ENCODE measurements around the gene PLXDC2.
A peak's percentile ranks its signal among the peaks of the same experiment; 100 is the strongest.
"Not testable (repeated sequence)": the region's sequence is repeated elsewhere in the genome, so short reads cannot be mapped to it uniquely, and the experiment has no call there.

The PLXDC2 gene

DNA sequence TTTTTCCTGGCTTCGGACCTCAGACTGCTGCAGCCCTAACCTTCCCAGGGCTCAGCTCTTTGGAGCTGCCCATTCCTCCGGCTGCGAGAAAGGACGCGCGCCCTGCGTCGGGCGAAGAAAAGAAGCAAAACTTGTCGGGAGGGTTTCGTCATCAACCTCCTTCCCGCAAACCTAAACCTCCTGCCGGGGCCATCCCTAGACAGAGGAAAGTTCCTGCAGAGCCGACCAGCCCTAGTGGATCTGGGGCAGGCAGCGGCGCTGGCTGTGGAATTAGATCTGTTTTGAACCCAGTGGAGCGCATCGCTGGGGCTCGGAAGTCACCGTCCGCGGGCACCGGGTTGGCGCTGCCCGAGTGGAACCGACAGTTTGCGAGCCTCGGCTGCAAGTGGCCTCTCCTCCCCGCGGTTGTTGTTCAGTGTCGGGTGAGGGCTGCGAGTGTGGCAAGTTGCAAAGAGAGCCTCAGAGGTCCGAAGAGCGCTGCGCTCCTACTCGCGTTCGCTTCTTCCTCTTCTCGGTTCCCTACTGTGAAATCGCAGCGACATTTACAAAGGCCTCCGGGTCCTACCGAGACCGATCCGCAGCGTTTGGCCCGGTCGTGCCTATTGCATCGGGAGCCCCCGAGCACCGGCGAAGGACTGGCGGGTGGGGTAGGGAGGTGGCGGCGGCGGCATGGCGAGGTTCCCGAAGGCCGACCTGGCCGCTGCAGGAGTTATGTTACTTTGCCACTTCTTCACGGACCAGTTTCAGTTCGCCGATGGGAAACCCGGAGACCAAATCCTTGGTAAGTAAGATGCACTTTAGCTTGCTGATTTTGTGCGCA lies at the start of gene PLXDC2:
Gene PLXDC2, plus strand, starts transcription at position 22 of the 820 bp plus-strand sequence.
- DNase-seq, result peak; percentile 78

GRCh38 chr10:19767876-19768275 lies 48.4 kb upstream of the PLXDC2 start:
- DNase-seq, result no peak

DNA sequence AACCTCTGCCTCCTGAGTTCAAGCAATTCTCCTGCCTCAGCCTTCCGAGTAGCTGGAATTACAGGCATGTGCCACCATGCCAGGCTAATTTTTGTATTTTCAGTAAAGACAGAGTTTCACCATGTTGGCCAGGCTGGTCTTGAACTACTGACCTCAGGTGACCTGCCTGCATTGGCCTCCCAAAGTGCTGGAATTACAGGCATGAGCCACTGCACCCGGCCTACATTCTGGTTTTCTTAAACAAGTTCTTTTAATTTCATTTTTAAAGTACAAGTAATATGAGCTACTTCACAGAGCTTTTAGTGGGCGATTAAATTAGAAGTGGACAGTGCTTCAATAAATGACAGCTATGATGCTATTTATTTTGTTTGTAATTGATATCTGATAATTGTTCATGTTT lies 46.4 kb upstream of the PLXDC2 start:
- not testable (repeated sequence) for DNase-seq

- DNase-seq, result peak; percentile 44
Measured at GRCh38 chr10:19772972-19773371, 43.3 kb upstream of the PLXDC2 start.

- DNase-seq, result peak; percentile 72
Measured at GRCh38 chr10:19775296-19775695, 40.9 kb upstream of the PLXDC2 start.

GRCh38 chr10:19777806-19778205 lies 38.4 kb upstream of the PLXDC2 start:
- DNase-seq, result no peak

- DNase-seq, result no peak
Measured at GRCh38 chr10:19778996-19779395, 37.2 kb upstream of the PLXDC2 start.

DNA sequence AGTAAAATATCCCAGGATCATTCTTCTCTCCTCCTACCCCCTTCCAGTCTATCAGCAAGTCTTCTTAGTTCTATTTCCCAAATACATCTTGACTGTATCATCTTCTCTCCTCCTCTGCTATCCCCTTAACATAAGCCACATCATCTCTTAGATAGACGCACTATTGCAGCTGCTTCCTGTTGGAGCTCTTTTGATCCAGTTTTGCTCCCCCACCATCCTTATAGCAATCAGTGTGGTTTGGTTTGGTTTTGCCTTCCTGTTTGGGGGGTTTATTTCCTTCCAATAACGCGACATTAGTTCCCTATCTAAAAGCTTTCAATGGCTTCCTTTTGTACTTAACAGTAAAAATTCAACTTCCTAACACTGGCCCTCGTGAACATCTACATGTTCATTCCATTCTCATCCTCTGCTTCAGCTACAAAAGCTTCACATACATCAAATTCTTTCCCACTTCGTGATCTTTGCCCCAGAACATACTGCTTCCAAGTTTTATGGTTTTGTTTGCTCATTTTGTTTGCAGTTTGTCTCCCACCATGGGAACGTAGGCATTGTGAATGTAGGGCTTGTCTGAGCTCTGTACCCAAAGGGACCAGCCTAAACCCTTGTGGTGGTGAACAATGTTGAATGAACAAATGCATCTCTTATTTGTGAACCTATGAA lies 33.7 kb upstream of the PLXDC2 start:
- DNase-seq, result peak; percentile 22

- DNase-seq, result no peak
Measured at GRCh38 chr10:19783721-19784120, 32.5 kb upstream of the PLXDC2 start.

DNA sequence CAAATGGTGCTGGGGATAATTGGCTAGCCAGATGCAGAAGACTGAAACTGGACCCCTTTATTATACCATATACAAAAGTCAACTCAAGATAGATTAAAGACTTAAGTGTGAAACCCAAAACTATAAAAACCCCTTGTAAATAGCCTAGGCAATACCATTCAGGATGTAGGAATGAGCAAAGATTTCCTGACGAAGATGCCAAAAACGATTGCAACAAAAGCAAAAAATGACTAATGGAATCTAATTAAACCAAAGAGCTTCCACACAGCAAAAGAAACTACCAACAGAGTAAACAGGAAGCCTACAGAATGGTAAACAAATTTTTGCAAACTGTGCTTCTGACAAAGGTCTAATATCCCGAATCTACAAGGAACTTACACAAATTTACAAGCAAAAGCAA lies 30.9 kb upstream of the PLXDC2 start:
- DNase-seq, result no peak

- peak; percentile 89 for DNase-seq
Measured at GRCh38 chr10:19788075-19788686, 28.1 kb upstream of the PLXDC2 start.

- no peak for DNase-seq
Measured at GRCh38 chr10:19788902-19789301, 27.3 kb upstream of the PLXDC2 start.

- no peak for DNase-seq
Measured at GRCh38 chr10:19789607-19790006, 26.6 kb upstream of the PLXDC2 start.

DNA sequence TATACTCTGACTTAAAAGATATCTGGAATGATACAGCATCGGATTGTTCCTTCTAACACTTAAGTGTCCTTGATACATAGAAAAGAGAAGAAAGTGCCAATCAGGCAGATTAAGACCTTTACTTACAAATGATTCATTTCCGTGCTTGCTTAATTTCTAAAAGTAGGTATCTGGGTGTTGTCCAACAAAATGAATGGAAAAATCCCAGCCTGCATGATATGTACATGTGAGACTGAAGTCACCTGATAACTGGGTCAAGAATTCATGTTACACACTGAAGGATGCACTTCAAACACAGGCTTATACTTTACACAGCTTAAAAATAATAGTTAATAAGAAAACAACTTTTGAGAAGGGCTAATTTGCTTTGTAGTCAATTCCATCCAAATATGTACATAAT lies 25.2 kb upstream of the PLXDC2 start:
- DNase-seq, result no peak

DNA sequence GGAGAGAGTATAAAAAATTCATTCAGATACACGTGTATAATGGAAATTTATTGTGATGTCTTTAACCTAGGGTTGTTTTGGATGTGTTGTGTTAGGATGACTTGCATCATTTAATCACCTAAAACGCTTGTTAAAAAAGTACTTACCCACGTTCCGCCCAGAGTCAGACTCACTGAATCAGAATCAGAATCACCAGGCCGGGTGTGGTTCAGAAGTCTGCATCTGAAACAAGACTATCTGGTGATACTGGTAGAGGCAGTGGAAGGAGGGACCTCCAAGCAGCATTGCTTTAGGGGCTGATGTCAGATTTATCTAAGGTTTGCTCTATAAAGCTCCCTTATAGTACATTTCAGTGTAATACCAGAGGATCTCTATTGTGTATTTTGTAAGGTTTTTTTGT lies 20.5 kb upstream of the PLXDC2 start:
- DNase-seq, result peak; percentile 24

DNA sequence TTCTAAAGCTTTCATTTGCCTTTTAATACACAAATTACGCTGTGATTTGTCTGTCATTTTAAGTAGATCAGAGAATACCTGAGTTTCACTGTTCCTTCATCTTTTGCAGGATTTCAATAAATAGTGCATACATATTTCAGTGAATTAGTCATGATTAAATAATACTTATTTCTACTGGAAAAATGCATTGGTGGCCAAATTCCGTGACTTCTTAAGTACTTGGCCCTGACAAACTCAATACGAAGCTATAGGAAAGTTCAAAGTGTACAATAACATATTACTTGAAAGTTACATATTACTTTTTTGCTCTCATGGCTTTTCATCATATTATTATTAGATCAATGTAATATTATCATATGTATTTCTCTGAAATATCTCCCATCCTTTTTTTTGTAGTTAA lies 16.1 kb upstream of the PLXDC2 start:
- DNase-seq, result no peak

DNA sequence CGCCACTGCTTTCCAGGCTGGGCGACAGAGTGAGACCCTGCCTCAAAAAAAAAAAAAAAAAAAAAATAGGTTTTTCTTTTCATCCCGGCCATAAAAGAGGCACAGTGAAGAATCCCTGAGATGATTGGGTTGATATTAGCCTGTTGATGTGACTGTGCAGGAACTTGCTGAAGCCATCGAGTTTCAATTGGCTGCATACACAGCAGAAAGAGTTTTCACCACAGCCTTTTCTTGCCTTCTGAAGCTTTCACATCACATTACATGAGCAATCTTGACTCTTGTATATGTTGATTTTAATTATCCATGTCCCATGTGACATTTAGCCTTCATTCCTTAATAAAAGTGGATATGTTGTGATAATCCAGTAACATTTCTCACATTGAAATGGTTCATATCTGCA lies 14.9 kb upstream of the PLXDC2 start:
- DNase-seq, result no peak

DNA sequence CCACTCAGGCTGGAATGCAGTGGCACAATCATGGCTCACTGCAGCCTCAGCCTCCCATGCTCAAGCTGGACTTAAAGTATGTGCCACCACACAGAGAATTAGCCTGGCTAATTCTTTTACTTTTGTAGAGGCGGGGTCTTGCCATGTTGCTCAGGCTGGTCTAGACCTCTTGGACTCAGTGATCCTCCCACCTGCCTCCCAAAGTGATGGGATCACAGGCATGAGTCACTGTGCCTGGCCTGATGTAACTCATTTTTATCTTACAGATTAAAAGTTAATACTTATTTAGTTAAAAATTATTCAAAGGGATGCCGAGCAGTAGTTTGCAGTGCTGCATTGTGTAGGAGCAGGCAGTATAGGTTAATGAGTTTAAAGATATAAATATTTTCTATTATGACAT lies 12.6 kb upstream of the PLXDC2 start:
- no peak for DNase-seq

DNA sequence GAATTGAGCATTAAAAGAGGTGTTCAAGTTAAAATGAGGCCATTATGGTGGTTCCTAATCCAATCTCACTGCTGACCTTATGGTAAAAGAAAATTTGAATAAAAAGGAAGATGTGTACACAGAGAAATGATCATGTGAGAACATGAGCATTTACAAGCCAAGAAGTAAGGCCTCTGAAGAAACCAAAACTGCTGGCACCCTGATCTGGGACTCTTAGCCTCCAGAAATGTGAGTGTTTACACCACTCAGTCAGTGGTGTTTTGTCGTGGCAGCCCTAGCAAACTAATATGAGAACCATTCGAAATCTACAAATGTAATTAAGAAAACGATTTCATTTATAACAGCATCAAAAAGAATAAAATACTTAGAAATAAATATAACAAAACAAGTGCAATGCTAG lies 6.8 kb upstream of the PLXDC2 start:
- no peak for DNase-seq

- DNase-seq, result peak; percentile 64
Measured at GRCh38 chr10:19811540-19811939, 4.7 kb upstream of the PLXDC2 start.

DNA sequence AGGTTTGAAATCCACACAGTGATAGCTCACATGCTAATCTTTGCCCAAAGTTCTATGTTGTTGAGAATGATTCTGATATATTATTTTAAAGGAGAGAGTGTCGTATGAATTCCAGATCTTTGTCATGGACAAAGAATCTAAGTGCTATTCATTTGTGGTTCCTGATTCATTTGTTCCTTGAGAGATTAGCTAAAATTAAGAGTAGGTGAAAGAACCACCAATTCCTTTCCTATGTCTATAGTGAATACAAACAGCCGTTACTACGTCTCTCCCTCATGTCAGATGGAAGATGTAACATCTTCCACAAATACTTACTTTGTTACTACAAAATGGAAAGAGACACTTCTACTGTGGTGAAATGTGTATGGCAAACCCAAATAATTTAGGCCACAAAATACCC lies 3.3 kb upstream of the PLXDC2 start:
- DNase-seq, result no peak

DNA sequence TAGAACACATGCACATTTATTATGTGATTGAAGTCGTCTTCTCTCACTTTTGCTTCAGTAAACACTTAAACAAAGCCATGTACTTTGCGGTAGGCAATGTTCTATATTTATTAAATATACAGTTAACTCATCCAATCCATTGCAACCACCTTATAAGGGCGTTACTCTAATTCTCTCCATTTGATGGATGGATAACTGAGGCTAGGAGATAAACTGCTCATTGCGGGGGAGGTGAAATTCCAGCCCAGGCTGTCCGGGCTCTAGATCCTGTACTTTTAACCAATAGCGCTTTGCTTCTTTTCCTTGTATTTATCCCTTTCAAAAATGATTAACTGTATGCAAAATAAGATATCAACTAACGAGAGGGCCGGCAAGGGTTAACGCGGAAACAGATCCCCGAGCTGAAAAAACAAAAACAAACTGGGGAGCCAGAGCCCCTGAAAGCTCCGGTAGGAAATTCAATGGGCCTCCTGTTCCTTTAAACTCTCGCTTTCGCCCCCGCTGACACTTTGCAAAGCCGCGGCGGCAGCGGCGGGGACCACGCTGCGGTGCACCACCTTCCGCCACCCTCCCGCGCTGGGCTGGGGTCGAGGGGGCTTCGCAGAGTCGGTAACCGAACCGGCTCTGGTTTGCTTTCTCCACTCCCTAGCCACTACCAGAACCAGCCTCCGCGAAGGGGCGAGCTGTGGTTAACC lies 1.0 kb upstream of the PLXDC2 start:
- DNase-seq, result peak; percentile 60

GRCh38 chr10:19815731-19816410 lies 361 bp upstream of the PLXDC2 start:
- peak; percentile 72 for DNase-seq
